ENCODE data around the gene TAGLN3.

Gene TAGLN3

GRCh38 chr3:111955876-111956275 is 42.8 kb upstream of the TAGLN3 start:
- no peaks in the 10 kb centered on the region for H3K36me3 ChIP-seq (ENCODE audit: low read length)
- TF ChIP-seq EZH2phosphoT487 (conservative IDR thresholded peaks at IDR 0.05; ENCODE audit: low read length): no peak
- no peak for TF ChIP-seq CTCF (IDR thresholded peaks at IDR 0.05; ENCODE audit: insufficient read depth, low read length, poor library complexity, severe bottlenecking)
- H4K20me1 ChIP-seq (ENCODE audit: low read depth, low read length): no peaks in the 10 kb centered on the region
- no peak overlapping the region for H3K4me3 ChIP-seq (ENCODE audit: insufficient read depth, low read length, poor library complexity, severe bottlenecking)
- H3F3A ChIP-seq (ENCODE audit: insufficient read depth): no peaks in the 10 kb centered on the region
- no peak overlapping the region for H3K4me2 ChIP-seq (ENCODE audit: low read depth, low read length, poor library complexity, severe bottlenecking)
- H3K9ac ChIP-seq (ENCODE audit: low read length): no peak overlapping the region
- no peaks in the 10 kb centered on the region for H3K9me3 ChIP-seq (ENCODE audit: insufficient read depth, low read length)
- H3K27me3 ChIP-seq (ENCODE audit: low read length): no peaks in the 10 kb centered on the region
- no peaks in the 10 kb centered on the region for H3K79me2 ChIP-seq (ENCODE audit: insufficient read depth, low read length)
- no peak overlapping the region for H2AFZ ChIP-seq (ENCODE audit: low read depth, low read length, severe bottlenecking)
- H3K27ac ChIP-seq (ENCODE audit: low read depth, low read length): no peak overlapping the region
- H3K9me2 ChIP-seq (replicated peaks; ENCODE audit: insufficient read depth, low read length): no peaks in the 10 kb centered on the region

GRCh38 chr3:111956449-111956848 is 42.3 kb upstream of the TAGLN3 start:
- Histone ChIP-seq H3K9me3 (ENCODE audit: insufficient read depth, low read length) (no peaks in the 10 kb centered on the region), H4K20me1 (ENCODE audit: low read depth, low read length) (no peaks in the 10 kb centered on the region), H3K4me3 (ENCODE audit: insufficient read depth, low read length, poor library complexity, severe bottlenecking) (no peak overlapping the region), H3K27me3 (ENCODE audit: low read length) (no peaks in the 10 kb centered on the region), H3K9ac (ENCODE audit: low read length) (no peak overlapping the region), H3F3A (ENCODE audit: insufficient read depth) (no peaks in the 10 kb centered on the region), H2AFZ (ENCODE audit: low read depth, low read length, severe bottlenecking) (no peak overlapping the region), H3K27ac (ENCODE audit: low read depth, low read length) (no peak overlapping the region), H3K36me3 (ENCODE audit: low read length) (no peaks in the 10 kb centered on the region), H3K79me2 (ENCODE audit: insufficient read depth, low read length) (no peaks in the 10 kb centered on the region), H3K4me2 (ENCODE audit: low read depth, low read length, poor library complexity, severe bottlenecking) (no peak overlapping the region), H3K9me2 (replicated peaks; ENCODE audit: insufficient read depth, low read length) (no peaks in the 10 kb centered on the region)
- TF ChIP-seq EZH2phosphoT487 (conservative IDR thresholded peaks at IDR 0.05; ENCODE audit: low read length) (no peak), CTCF (IDR thresholded peaks at IDR 0.05; ENCODE audit: insufficient read depth, low read length, poor library complexity, severe bottlenecking) (no peak)

GRCh38 chr3:111956995-111957734 is 41.6 kb upstream of the TAGLN3 start:
- Histone ChIP-seq H4K20me1 (ENCODE audit: low read depth, low read length) (no peaks in the 10 kb centered on the region), H3K36me3 (ENCODE audit: low read length) (no peaks in the 10 kb centered on the region), H3K4me2 (ENCODE audit: low read depth, low read length, poor library complexity, severe bottlenecking) (no peak overlapping the region), H3K79me2 (ENCODE audit: insufficient read depth, low read length) (no peaks in the 10 kb centered on the region), H3F3A (ENCODE audit: insufficient read depth) (no peaks in the 10 kb centered on the region), H3K9ac (ENCODE audit: low read length) (no peak overlapping the region), H3K4me3 (ENCODE audit: insufficient read depth, low read length, poor library complexity, severe bottlenecking) (no peak overlapping the region), H3K9me2 (replicated peaks; ENCODE audit: insufficient read depth, low read length) (no peaks in the 10 kb centered on the region), H3K27ac (ENCODE audit: low read depth, low read length) (no peak overlapping the region), H3K27me3 (ENCODE audit: low read length) (no peaks in the 10 kb centered on the region), H3K9me3 (ENCODE audit: insufficient read depth, low read length) (no peaks in the 10 kb centered on the region), H2AFZ (ENCODE audit: low read depth, low read length, severe bottlenecking) (no peak overlapping the region)
- TF ChIP-seq CTCF (IDR thresholded peaks at IDR 0.05; ENCODE audit: insufficient read depth, low read length, poor library complexity, severe bottlenecking) (no peak), EZH2phosphoT487 (conservative IDR thresholded peaks at IDR 0.05; ENCODE audit: low read length) (no peak)

All from SU-DHL-6 (cell line).